ENCODE results near the gene ZNF862.

- TF ChIP-seq CTCF (IDR thresholded peaks at IDR 0.05 in 2 of 3, conservative IDR thresholded peaks at IDR 0.05 in 1 of 3; ENCODE audit: control insufficient read depth in 2 of 3, extremely low read depth in 1 of 3, insufficient read depth in 1 of 3, low read depth in 3 of 3, low read length in 3 of 3): no peak
- TF ChIP-seq TAF1 (IDR thresholded peaks at IDR 0.05; ENCODE audit: borderline replicate concordance, low read depth, low read length): no peak
- no peak for TF ChIP-seq MXI1 (IDR thresholded peaks at IDR 0.05; ENCODE audit: low read depth, low read length)
- TF ChIP-seq CBFB (IDR thresholded peaks at IDR 0.05; ENCODE audit: low read depth): no peak
- no peak for TF ChIP-seq EGR1 (IDR thresholded peaks at IDR 0.05; ENCODE audit: borderline replicate concordance in 1 of 2, low read depth in 2 of 2, low read length in 2 of 2)
- no peak for TF ChIP-seq POLR2A (IDR thresholded peaks at IDR 0.05; ENCODE audit: low read depth, low read length)
- no peak for TF ChIP-seq EP300 (IDR thresholded peaks at IDR 0.05; ENCODE audit: borderline replicate concordance in 1 of 2, control insufficient read depth in 1 of 2, low read depth in 2 of 2, low read length in 2 of 2)
- TF ChIP-seq EZH2 (IDR thresholded peaks at IDR 0.05; ENCODE audit: borderline replicate concordance, control insufficient read depth, low read depth, low read length): no peak
- no peak for TF ChIP-seq JUNB (IDR thresholded peaks at IDR 0.05)
- no peak for TF ChIP-seq RBBP5 (conservative IDR thresholded peaks at IDR 0.05)
Observed at GRCh38 chr7:149834601-149835000, 3.6 kb upstream of the ZNF862 start.

Data from GM12878 (cell line).